CD14-positive monocyte (primary cell): ENCODE results near the gene NEK7. TPM values are rescaled to one million over a fixed set of nuclear protein-coding genes. Genes with fewer than 3 reads are reported as not detected.

Experiments
- DNase-seq, 3 donors: peaks; one replicate each; pipeline ENCODE4 v3.0.0-alpha.2; 2011 to 2022
- H2AFZ ChIP-seq: 2 replicates; pipeline ENCODE4 v1.6.0; 2012; ENCODE audit warnings: mild to moderate bottlenecking, low read depth, low read length, inconsistent platforms; ENCODE audit not compliant: insufficient read depth, poor library complexity, severe bottlenecking
- H3K27ac ChIP-seq, 2 donors: 1 replicate in 1 of 2; 2 replicates in 1 of 2; pipeline ENCODE4 v1.5.1; 2012 to 2013; ENCODE audit warnings: low read length in 2 of 2, control low read depth in 1 of 2, inconsistent platforms in 1 of 2, low read depth in 1 of 2, mild to moderate bottlenecking in 1 of 2
- H3K27me3 ChIP-seq, 2 donors: one replicate each; pipeline versions ENCODE4 v1.6.0 to v1.6.1; 2011 to 2013; ENCODE audit warnings: low read length in 2 of 2; ENCODE audit not compliant: control insufficient read depth in 2 of 2, insufficient read depth in 2 of 2
- H3K36me3 ChIP-seq, 2 donors: replicated peaks in 1 of 2; 1 replicate in 1 of 2; 2 replicates in 1 of 2; pipeline versions ENCODE4 v1.5.1 to v1.6.1; 2012 to 2013; ENCODE audit warnings: low read length in 2 of 2, control low read depth in 1 of 2, inconsistent platforms in 1 of 2, mild to moderate bottlenecking in 1 of 2; ENCODE audit not compliant: insufficient read depth in 2 of 2, control insufficient read depth in 1 of 2
- H3K4me1 ChIP-seq, 2 donors: 1 replicate in 1 of 2; 2 replicates in 1 of 2; pipeline versions ENCODE4 v1.5.1 to v1.6.1; 2012 to 2013; ENCODE audit warnings: low read length in 2 of 2, control low read depth in 1 of 2, inconsistent platforms in 1 of 2, mild to moderate bottlenecking in 1 of 2, moderate library complexity in 1 of 2; ENCODE audit not compliant: insufficient read depth in 2 of 2, control insufficient read depth in 1 of 2
- H3K4me2 ChIP-seq: replicated peaks from 2 replicates; pipeline ENCODE3; 2012; ENCODE audit warnings: low read length, moderate library complexity, mild to moderate bottlenecking; ENCODE audit not compliant: poor library complexity, severe bottlenecking; ENCODE audit errors: extremely low read depth
- H3K4me3 ChIP-seq, 3 experiments: fragments of 200-600 bp in 1 of 3; sonication (generic) in 1 of 3; replicated peaks in 1 of 3; 1 replicate in 2 of 3; 2 replicates in 1 of 3; pipeline ENCODE4 v1.5.1; 2011 to 2013; ENCODE audit warnings: low read length in 3 of 3, mild to moderate bottlenecking in 3 of 3, control low read depth in 2 of 3, low read depth in 2 of 3, inconsistent platforms in 1 of 3, moderate library complexity in 1 of 3
- H3K79me2 ChIP-seq: 2 replicates; pipeline ENCODE4 v1.6.0; 2012; ENCODE audit warnings: mild to moderate bottlenecking, control low read depth, inconsistent platforms, low read length, moderate library complexity; ENCODE audit not compliant: insufficient read depth
- H3K9ac ChIP-seq: 2 replicates; pipeline ENCODE4 v1.6.0; 2017; ENCODE audit warnings: low read length, mild to moderate bottlenecking; ENCODE audit not compliant: insufficient read depth, poor library complexity, severe bottlenecking
- H3K9me3 ChIP-seq, 2 donors: replicated peaks in 1 of 2; 1 replicate in 1 of 2; 2 replicates in 1 of 2; pipeline versions ENCODE4 v1.5.1 to v1.6.1; 2012 to 2013; ENCODE audit warnings: low read length in 2 of 2, control low read depth in 1 of 2; ENCODE audit not compliant: control insufficient read depth in 1 of 2, insufficient read depth in 1 of 2
- H4K20me1 ChIP-seq: 2 replicates; pipeline ENCODE4 v1.6.0; 2012; ENCODE audit warnings: mild to moderate bottlenecking, low read length, control low read depth, moderate library complexity; ENCODE audit not compliant: insufficient read depth
- H3K27ac Mint-ChIP-seq, 7 donors: one replicate each; pipeline ENCODE4 v1.8.0; 2020; ENCODE audit warnings: mild to moderate bottlenecking in 7 of 7, mixed read lengths in 7 of 7, moderate library complexity in 6 of 7, inconsistent platforms in 2 of 7
- H3K27me3 Mint-ChIP-seq, 3 donors: one replicate each; pipeline ENCODE4 v1.8.0; 2021 to 2022; ENCODE audit warnings: low read depth in 3 of 3, mild to moderate bottlenecking in 3 of 3, mixed read lengths in 3 of 3, moderate library complexity in 3 of 3, inconsistent platforms in 1 of 3
- H3K36me3 Mint-ChIP-seq, 2 donors: one replicate each; pipeline ENCODE4 v1.8.0; 2020; ENCODE audit warnings: mixed read lengths in 2 of 2, inconsistent platforms in 1 of 2, mild to moderate bottlenecking in 1 of 2
- H3K4me1 Mint-ChIP-seq: one replicate; pipeline ENCODE4 v1.8.0; 2020; ENCODE audit warnings: mild to moderate bottlenecking, mixed read lengths
- H3K4me3 Mint-ChIP-seq, 2 donors: one replicate each; pipeline ENCODE4 v1.8.0; 2020; ENCODE audit warnings: mild to moderate bottlenecking in 2 of 2, mixed read lengths in 2 of 2, moderate library complexity in 1 of 2
- H3K9me3 Mint-ChIP-seq, 7 donors: one replicate each; pipeline ENCODE4 v1.8.0; 2020 to 2022; ENCODE audit warnings: mixed read lengths in 7 of 7, mild to moderate bottlenecking in 6 of 7, moderate library complexity in 6 of 7, inconsistent platforms in 2 of 7
- CTCF ChIP-seq: fragments of 200-600 bp; IDR thresholded peaks from one replicate; pipeline ENCODE4 v1.8.0; 2022; ENCODE audit warnings: antibody characterized with exemption, mild to moderate bottlenecking
- WGBS: methylation state at CpG from one replicate; pipeline ENCODE4 v1.1.5; 2013; ENCODE audit warnings: missing lambda C conversion rate; ENCODE audit not compliant: insufficient coverage; 5-methylcytosine and 5-hydroxymethylcytosine counted together
- intact Hi-C, 2 donors: fragments of 100-400 bp; cut with micrococcal nuclease; formaldehyde crosslinking; loops; one replicate each; pipeline versions ENCODE4 v1.15.0 to v1.15.1; 2023
- polyA plus RNA-seq, 3 donors: library from polyadenylated mRNA; depleted of rRNA in 1 of 3; unstranded in 2 of 3; stranded (reverse) in 1 of 3; fragments of 300-500 nt in 2 of 3; fragments of >200 nt in 1 of 3; fragmentation: Illumina TruSeq in 2 of 3; gene quantifications; 1 replicate in 2 of 3; 2 replicates in 1 of 3; pipeline ENCODE4 v1.2.3, GENCODE V29; 2012 to 2021

The NEK7 gene
- polyA plus RNA-seq, 3 donors, result 16.0 to 50.1 (median 46.5) TPM

DNA sequence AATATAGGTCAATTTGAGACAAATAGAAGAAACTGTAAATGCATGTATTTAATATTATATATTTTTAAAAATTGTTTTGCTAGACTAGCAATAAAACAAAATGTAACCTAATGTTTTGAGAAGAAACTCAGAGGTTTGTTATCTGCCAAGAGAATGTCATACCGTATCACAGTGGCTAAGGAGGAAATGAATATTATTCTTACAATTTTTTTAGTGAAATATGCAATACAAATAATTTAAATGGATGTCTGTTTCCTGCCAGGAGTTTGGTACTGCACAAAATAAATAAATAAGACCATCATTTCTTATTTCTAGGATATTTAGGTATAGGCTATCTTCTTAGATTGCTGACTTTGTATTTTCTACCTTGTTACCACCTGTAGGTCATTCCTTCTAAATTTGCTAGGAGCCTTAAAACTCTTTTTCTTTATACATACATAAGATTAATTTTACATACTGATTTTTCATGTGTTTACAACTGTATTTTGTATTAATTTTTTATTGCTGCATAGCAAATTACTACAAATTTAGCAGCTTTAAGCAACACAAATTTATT lies 113.6 kb downstream of the NEK7 start:
- Histone ChIP-seq H3K9ac (no peak overlapping the region), H2AFZ (no peak overlapping the region), H4K20me1 (peaks cover 29% of the 10 kb centered on the region), H3K4me2 (no peak overlapping the region), H3K27ac (no peak overlapping the region), H3K9me3 (no peaks in the 10 kb centered on the region), H3K4me3 (no peak overlapping the region), H3K4me1 (no peaks in the 10 kb centered on the region), H3K27me3 (no peaks in the 10 kb centered on the region), H3K36me3 (peaks cover 0 to 10% of the 10 kb centered on the region in 2 donors), H3K79me2 (no peaks in the 10 kb centered on the region)
- intact Hi-C loops, result no loop called here
- H3K27me3 Mint-ChIP-seq, result no peaks in the 10 kb centered on the region
- H3K4me1 Mint-ChIP-seq, result no peaks in the 10 kb centered on the region
- H3K9me3 Mint-ChIP-seq, result no peaks in the 10 kb centered on the region
- no peak for TF ChIP-seq CTCF
- peaks cover 3 to 6% of the 10 kb centered on the region in 2 donors for H3K36me3 Mint-ChIP-seq
- no peak for DNase-seq
- no CpG with 5 or more reads among the region's 1 CpG for WGBS
- no peak overlapping the region for H3K27ac Mint-ChIP-seq
- no peak overlapping the region for H3K4me3 Mint-ChIP-seq

DNA sequence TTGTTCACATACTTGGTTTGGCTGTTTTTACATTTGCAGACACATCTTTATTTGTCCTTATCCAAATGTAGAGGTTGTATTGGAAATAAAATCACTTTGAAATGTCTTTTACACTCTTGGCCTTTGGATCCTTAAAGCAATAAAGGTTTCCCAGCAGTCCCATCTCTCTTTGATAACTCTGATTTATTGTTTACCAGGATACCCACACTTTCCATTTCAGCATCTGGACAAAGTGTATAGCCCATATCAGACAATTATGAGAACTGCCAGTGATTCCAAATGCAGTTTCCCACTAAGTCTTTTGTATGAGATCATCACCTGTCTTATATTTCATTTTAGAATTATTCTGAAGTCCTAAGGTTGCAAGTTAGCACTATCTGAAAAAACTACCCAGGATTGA lies 114.7 kb downstream of the NEK7 start:
- Histone ChIP-seq H4K20me1 (peaks cover 30% of the 10 kb centered on the region), H3K4me3 (no peak overlapping the region), H3K27ac (no peak overlapping the region), H3K36me3 (peaks cover 0 to 6% of the 10 kb centered on the region in 2 donors), H3K27me3 (no peaks in the 10 kb centered on the region), H3K9me3 (no peaks in the 10 kb centered on the region), H3K4me2 (no peak overlapping the region), H3K9ac (no peak overlapping the region), H2AFZ (no peak overlapping the region), H3K79me2 (no peaks in the 10 kb centered on the region), H3K4me1 (no peaks in the 10 kb centered on the region)
- intact Hi-C loops, result no loop called here
- Mint-ChIP-seq H3K9me3 (no peaks in the 10 kb centered on the region), H3K4me3 (no peak overlapping the region), H3K27ac (no peak overlapping the region), H3K4me1 (no peaks in the 10 kb centered on the region), H3K36me3 (peaks cover 0 to 3% of the 10 kb centered on the region in 2 donors), H3K27me3 (no peaks in the 10 kb centered on the region)
- DNase-seq, result no peak
- TF ChIP-seq CTCF, result no peak
